ENCODE data around the gene SPATA20. TPM values are rescaled to one million over a fixed set of nuclear protein-coding genes. Genes with fewer than 3 reads are reported as not detected.

Gene SPATA20
- total RNA-seq, 2 experiments from 2014 or later = 3.9 to 6.2 TPM

DNA sequence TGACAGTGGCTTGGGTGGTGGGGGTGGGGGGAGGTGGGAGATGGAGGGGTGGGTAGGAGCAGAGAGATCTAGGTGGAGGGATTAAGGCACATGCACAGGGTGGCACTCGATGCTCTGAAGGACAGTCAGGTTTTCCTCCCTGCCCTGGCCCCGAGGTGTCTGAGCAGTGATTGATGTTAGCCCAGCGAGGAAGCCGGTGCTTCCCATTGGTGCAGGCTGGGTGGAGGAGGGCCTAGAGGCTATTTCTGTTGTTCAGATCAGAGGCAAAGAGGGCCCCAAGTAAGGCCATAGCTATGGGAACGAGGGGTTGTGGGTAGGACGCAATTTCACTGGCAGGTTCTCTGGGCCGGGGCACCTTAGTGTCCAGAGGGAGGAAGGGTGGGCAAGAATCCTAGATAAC lies 36.7 kb downstream of the SPATA20 start:
- Mint-ChIP-seq H3K4me3 (no peak overlapping the region), H3K4me1 (no peaks in the 10 kb centered on the region), H3K9me3 (no peaks in the 10 kb centered on the region), H3K27ac (no peak overlapping the region), H3K27me3 (no peaks in the 10 kb centered on the region), H3K36me3 (ENCODE audit: low read depth) (no peaks in the 10 kb centered on the region)
- DNase-seq = no peak
- CTCF ChIA-PET = no interaction called here
- POLR2A ChIA-PET = no interaction called here

DNA sequence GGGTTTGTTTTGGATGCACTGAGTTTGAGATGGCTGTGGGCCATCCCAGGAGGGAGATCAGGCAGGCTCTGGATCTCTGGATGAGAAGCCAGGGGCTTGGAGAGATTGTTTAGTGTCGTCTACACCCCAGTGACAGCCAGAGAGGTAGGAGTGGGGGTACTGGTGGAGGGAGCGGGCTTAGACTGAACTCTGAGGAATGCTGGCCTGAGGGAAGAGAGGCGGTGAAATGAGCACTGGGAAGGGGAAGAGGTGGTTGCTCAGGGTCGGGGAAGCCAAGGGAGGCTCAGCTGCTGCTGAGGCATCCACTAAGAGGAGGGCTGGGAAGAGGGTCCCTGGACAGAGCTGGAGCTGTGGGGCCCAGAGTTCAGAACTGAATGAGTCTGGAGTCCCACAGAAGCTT lies 37.1 kb downstream of the SPATA20 start:
- no peak for DNase-seq
- Mint-ChIP-seq H3K4me1 (no peaks in the 10 kb centered on the region), H3K9me3 (no peaks in the 10 kb centered on the region), H3K27ac (no peak overlapping the region), H3K4me3 (no peak overlapping the region), H3K36me3 (ENCODE audit: low read depth) (no peaks in the 10 kb centered on the region), H3K27me3 (no peaks in the 10 kb centered on the region)
- CTCF ChIA-PET = interaction anchor here (1.4 kb wide), 1 partner anchor 8 kb away, joined by 4 read pairs; no protein-coding TSS in a partner anchor
- POLR2A ChIA-PET = no interaction called here

DNA sequence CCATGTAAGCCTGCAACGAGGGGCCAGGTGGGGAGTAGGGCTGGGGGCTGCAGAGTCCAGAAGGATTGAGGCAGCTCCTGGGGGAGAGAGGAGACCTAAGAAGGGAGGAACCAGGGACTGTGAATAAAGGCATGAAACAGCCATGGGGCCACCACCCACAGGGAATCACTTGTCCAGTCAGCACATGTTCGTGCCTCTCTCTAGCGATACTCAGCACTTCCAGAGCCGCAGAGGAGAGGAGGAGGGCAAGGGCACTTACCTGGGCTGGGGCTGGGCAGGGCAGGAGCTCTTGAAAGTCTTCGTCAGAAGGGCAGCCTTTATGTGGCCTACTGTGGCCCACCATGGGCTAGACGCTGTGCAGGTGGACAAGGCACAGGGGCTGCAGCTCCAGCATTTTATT lies 37.8 kb downstream of the SPATA20 start:
- no peaks in the 10 kb centered on the region for H3K4me1 Mint-ChIP-seq
- CTCF ChIA-PET = interaction anchor here (1.4 kb wide), 1 partner anchor 8 kb away, joined by 4 read pairs; no protein-coding TSS in a partner anchor
- DNase-seq = no peak
- H3K36me3 Mint-ChIP-seq (ENCODE audit: low read depth) = no peaks in the 10 kb centered on the region
- no peak overlapping the region for H3K27ac Mint-ChIP-seq
- H3K27me3 Mint-ChIP-seq = no peaks in the 10 kb centered on the region
- POLR2A ChIA-PET = no interaction called here
- H3K9me3 Mint-ChIP-seq = no peaks in the 10 kb centered on the region
- H3K4me3 Mint-ChIP-seq = no peak overlapping the region

DNA sequence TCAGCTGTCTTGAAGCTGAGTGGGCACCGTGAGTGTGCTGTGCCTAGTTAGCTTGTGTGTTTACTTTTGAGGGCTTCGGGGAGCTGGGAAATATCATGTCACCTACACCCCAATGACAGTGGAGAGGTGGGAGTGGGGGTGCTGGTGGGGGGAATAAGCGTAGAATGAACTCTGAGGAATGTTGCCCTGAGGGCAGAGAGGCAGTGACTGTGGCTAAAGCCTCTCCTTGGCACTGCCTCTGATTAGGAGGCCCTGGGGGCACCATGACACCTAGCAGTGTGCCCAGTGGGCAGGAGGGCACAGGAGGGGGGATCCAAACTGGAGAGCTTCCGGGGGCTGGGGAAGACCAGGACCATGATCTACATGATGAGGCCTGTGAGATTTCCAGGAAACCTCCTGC lies 38.4 kb downstream of the SPATA20 start:
- Mint-ChIP-seq H3K36me3 (ENCODE audit: low read depth) (no peaks in the 10 kb centered on the region), H3K4me3 (no peak overlapping the region), H3K4me1 (no peaks in the 10 kb centered on the region), H3K27me3 (no peaks in the 10 kb centered on the region), H3K9me3 (no peaks in the 10 kb centered on the region), H3K27ac (no peak overlapping the region)
- CTCF ChIA-PET = interaction anchor here (0.6 to 1.6 kb wide), 3 partner anchors 9 to 51 kb away, joined by 3 to 4 read pairs (median 3); no protein-coding TSS in a partner anchor
- POLR2A ChIA-PET = no interaction called here
- no peak for DNase-seq

DNA sequence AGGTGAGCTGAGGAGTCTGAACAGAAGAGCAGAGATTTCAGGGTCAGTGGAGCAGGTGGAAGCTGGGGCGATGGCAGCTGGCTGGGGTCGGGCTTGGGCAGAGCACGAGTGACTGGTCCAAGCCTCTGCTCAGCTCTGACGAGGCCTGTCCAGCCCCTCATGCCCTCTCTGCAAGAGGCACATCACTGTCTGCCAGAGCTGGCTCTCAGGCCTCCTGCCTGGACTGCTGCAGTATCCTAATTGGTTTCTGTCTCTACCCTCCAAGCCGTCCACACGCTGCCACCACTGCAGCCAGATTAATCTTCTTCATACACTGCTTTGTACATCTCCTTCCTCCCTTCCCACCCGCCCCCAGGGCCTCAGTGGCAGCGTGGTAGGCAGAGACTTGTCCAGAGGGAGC lies 38.9 kb downstream of the SPATA20 start:
- DNase-seq = no peak
- Mint-ChIP-seq H3K4me1 (no peaks in the 10 kb centered on the region), H3K27ac (no peak overlapping the region), H3K4me3 (no peak overlapping the region), H3K36me3 (ENCODE audit: low read depth) (no peaks in the 10 kb centered on the region), H3K9me3 (no peaks in the 10 kb centered on the region), H3K27me3 (no peaks in the 10 kb centered on the region)
- POLR2A ChIA-PET = no interaction called here
- CTCF ChIA-PET = interaction anchor here (0.6 to 1.6 kb wide), 2 partner anchors 18 to 50 kb away, joined by 3 read pairs; no protein-coding TSS in a partner anchor

DNA sequence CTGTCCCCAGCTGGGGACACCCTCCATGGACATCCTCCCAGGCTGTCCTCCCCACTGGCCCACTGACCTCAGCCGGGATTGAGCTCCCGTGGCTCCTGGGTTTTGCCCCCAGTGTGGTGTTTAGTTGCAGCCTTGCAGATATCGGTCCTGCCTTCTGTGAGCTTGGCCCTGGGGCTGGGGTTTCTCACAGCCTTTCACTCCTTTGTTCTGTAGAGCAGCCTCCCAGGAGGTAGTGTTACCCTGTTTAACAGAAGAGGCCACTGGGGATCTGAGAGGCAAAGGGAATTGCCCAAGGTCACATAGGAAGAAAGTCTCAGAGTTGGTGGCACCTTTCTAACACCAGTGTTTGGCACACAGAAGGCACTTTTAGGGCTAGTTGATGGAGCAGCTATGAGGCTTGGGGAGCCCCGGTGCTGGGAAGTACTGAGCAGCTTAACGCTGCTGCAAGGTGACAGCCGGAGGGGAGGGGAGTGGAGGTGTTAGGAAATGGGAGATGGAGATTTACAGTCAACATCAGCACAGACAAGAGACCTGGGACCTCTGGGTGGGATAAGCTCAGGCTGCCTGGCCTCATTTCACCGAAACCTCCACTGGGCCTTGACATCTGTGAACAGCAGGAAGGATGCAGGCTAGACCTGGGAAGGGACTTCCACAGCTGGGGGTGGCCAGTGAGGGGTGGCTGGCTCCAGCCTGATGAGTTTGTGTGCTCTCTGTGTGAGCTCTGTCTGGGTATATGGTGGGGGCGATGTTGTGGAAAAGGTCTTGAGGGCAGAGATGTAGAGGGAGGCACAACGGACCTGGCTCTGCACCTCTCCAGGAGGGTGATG lies 39.7 kb downstream of the SPATA20 start:
- Mint-ChIP-seq H3K4me1 (no peaks in the 10 kb centered on the region), H3K36me3 (ENCODE audit: low read depth) (no peaks in the 10 kb centered on the region)

DNA sequence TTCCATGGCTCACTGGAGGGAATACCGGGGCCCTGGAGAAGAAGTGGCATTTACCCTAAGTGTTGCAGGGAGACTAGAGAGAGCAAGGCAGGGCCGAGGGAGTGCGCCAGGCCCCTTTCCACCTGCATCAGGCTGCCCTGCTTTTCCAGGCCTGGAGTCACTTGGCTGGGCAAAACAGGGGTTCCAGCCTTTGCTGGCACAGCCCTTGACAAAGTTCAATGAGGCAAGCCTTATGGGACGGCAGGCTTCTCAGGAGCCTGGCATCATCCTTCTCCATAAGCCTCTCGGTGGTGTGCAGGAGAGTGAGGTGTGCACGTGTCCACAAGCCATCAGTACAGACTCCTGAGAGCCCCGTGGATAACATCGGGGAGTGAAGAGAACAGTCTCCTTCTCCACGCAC lies 40.6 kb downstream of the SPATA20 start:
- no peaks in the 10 kb centered on the region for H3K4me1 Mint-ChIP-seq
- POLR2A ChIA-PET = no interaction called here
- H3K27ac Mint-ChIP-seq = no peak overlapping the region
- CTCF ChIA-PET = interaction anchor here (1.4 kb wide), 1 partner anchor 43 kb away, joined by 3 read pairs; no protein-coding TSS in a partner anchor
- no peaks in the 10 kb centered on the region for H3K27me3 Mint-ChIP-seq
- no peak overlapping the region for H3K4me3 Mint-ChIP-seq
- no peaks in the 10 kb centered on the region for H3K36me3 Mint-ChIP-seq (ENCODE audit: low read depth)
- H3K9me3 Mint-ChIP-seq = no peaks in the 10 kb centered on the region
- no peak for DNase-seq

More for the DNA sequence above, 39.7 kb downstream of the SPATA20 start:
- H3K27ac Mint-ChIP-seq = no peak overlapping the region
- DNase-seq = no peak
- H3K27me3 Mint-ChIP-seq = no peaks in the 10 kb centered on the region
- CTCF ChIA-PET = interaction anchor here (0.7 to 1.6 kb wide), 3 partner anchors 19 to 49 kb away, joined by 3 read pairs; no protein-coding TSS in a partner anchor
- no peak overlapping the region for H3K4me3 Mint-ChIP-seq
- POLR2A ChIA-PET = no interaction called here
- no peaks in the 10 kb centered on the region for H3K9me3 Mint-ChIP-seq

DNA sequence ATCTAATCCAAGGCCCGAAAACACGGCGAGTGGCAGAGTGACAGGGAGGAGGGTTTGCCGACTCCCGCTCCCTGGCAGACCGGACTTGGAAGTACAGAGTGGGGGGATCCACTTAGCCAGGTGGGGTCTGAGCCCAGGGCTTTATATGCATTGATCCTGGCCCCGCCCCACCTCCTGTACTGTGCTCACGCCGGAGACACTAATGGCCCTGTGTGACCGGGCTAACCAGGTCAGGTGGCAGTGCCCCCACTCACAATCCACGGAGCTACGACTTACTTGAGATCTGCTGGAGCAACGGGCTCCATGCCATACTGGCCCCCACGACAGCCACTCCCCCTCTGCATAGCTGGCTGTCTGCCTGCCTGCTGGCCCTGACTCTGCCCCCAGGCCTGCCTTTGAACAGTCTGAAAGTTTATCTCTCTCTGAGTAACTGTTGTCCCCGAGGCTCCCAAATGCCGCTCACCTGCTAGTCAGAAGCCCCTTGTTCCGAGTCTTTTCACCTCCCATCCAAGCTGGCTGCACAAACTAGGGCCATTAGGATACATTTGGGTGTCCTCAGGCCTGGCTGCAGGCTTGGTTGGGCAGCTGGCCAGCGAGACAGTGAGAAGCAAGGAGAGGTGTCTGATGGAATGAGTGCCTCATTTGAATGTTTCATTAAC lies 41.5 kb downstream of the SPATA20 start:
- POLR2A ChIA-PET = no interaction called here
- H3K27ac Mint-ChIP-seq = no peak overlapping the region
- no peaks in the 10 kb centered on the region for H3K27me3 Mint-ChIP-seq
- DNase-seq = no peak
- H3K4me3 Mint-ChIP-seq = no peak overlapping the region
- CTCF ChIA-PET = no interaction called here
- H3K36me3 Mint-ChIP-seq (ENCODE audit: low read depth) = no peaks in the 10 kb centered on the region
- H3K4me1 Mint-ChIP-seq = no peaks in the 10 kb centered on the region
- no peaks in the 10 kb centered on the region for H3K9me3 Mint-ChIP-seq

DNA sequence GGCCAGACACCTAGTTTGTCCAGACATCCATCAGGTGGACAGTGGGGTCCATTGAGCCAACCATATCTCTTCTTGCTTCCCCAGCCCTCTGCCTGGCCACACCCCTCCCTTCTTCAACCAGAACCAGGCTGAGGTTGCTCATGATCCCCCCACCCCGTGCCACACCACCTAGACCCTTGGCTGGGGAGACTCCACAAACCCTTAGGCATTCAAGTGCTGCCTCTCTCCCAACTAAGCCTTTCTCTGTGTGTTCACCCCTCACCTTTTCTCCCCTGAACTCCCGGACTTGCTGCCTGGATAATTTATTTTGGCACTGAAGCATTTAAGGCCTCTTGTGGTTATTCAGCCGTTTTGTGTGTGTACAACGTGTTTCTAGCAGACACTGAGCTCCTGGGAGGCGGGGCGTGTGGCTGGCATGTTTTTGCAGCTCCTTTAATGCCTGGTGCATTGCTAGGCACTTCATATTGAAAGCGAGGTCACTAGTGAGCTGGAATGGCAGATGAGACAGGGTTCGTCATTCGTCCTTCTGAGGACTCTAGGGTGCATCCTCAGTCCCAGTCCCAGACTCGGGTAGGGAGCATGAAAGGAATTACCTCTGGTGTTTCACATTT lies 42.2 kb downstream of the SPATA20 start:
- ChIA-PET POLR2A (no interaction called here), CTCF (interaction anchor here (0.8 kb wide), 1 partner anchor 29 kb away, joined by 3 read pairs; the partner anchor contains the start of gene CACNA1G)
- Mint-ChIP-seq H3K9me3 (no peaks in the 10 kb centered on the region), H3K27me3 (no peaks in the 10 kb centered on the region), H3K36me3 (ENCODE audit: low read depth) (no peaks in the 10 kb centered on the region), H3K4me1 (no peaks in the 10 kb centered on the region), H3K4me3 (no peak overlapping the region), H3K27ac (no peak overlapping the region)
- DNase-seq = no peak

DNA sequence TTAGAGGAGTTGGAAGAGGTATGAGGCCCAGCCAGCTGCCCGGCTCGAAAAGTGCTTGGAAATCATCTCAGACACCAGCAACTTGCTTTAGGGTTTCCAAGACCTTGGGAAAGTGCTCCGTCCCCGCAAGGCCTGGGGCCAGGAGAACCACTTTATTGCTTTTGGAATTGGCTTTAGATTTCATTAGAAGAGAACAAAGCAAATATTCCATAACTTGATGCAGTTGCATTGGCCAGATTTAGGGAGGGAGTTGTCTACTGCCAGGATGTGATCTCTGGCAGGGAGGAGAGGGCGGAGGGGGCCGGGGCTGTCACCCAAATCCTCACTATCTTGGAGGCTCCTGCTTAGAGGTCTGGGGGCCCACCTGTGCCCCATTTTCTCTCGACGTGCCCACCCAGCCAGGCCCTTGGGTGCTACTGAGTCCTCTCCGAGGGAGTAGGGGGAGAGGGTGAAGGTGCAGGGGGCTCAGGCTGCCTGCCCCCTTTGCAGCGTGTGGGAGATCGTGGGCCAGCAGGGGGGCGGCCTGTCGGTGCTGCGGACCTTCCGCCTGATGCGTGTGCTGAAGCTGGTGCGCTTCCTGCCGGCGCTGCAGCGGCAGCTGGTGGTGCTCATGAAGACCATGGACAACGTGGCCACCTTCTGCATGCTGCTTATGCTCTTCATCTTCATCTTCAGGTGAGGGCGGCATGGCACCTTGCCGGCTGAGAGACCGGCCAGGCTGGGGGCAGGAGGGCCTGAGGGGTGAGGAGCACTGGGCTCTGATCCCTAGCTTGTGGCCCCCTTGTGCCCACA lies 44.2 kb downstream of the SPATA20 start:
- Mint-ChIP-seq H3K27me3 (no peaks in the 10 kb centered on the region), H3K36me3 (ENCODE audit: low read depth) (no peaks in the 10 kb centered on the region), H3K4me3 (no peak overlapping the region), H3K27ac (no peak overlapping the region), H3K9me3 (no peaks in the 10 kb centered on the region), H3K4me1 (no peaks in the 10 kb centered on the region)
- ChIA-PET CTCF (no interaction called here), POLR2A (no interaction called here)
- DNase-seq = no peak

DNA sequence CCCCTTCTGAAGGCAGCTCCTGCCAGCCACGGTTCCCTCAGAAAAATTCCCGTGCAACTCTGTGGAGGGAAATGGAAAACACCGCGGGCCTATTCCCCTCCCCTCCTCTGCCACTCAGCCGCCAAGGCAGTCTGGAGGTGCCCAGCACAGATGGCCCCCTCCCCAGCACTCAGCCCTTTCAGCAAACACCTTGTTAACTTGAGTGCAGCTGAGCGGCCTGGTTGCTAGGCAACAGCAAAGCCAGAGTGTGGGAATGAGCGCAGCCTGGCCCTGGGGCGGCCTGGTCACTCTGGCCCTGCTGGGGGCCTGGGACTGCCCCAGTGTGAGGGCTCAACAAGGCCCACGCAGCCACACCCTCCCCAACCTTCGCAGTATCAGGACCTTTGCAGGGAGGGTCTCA lies 46.3 kb downstream of the SPATA20 start:
- Mint-ChIP-seq H3K27me3 (no peaks in the 10 kb centered on the region), H3K4me1 (no peaks in the 10 kb centered on the region), H3K9me3 (no peaks in the 10 kb centered on the region), H3K27ac (no peak overlapping the region), H3K36me3 (ENCODE audit: low read depth) (no peaks in the 10 kb centered on the region), H3K4me3 (no peak overlapping the region)
- DNase-seq = no peak
- POLR2A ChIA-PET = no interaction called here
- CTCF ChIA-PET = no interaction called here

DNA sequence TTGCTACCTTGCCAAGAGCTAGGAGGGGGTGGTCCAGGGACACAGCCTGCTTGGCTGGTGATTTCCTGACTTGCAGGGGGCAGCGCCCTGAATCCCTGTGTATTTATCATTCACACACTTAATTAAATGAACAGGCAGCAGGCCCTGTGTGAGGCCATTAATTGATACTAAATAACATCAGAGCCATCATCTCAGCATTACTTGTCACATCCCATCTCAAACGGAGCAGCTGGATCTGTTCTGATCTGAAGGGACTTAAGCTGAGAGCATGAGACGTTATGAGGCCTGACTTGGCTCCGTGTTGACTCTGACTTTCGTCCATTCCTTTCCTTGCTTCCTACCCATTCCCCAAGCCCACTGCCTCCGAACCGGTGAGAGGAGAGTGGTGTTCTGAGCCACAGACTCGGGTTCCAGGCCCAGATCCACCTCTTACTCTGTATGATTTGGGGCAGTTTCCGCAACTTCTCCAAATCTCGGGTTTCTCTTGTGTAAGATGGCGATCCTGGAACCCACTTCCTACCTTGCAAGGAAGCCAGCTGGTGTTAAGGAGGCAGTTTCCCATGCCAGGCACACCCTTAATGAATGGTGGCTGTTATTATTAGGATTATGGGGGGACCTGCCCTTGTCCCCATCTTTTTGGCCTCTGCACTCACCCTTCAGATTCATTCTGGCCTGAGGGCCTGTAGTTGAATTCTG lies 47.3 kb downstream of the SPATA20 start:
- Mint-ChIP-seq H3K27ac (no peak overlapping the region), H3K9me3 (no peaks in the 10 kb centered on the region), H3K36me3 (ENCODE audit: low read depth) (no peaks in the 10 kb centered on the region), H3K4me3 (no peak overlapping the region), H3K4me1 (no peaks in the 10 kb centered on the region), H3K27me3 (no peaks in the 10 kb centered on the region)
- no peak for DNase-seq
- ChIA-PET POLR2A (no interaction called here), CTCF (no interaction called here)

All from activated CD4-positive, alpha-beta T cell treated with anti-CD3 and anti-CD28 coated beads, Interleukin-2, amount 10 ng/mL, durations not matched to agents 7 days and 5 days (primary cell).